ENCODE measurements around the gene CYP1B1.
"Not testable (repeated sequence)": the region's sequence is repeated elsewhere in the genome, so short reads cannot be mapped to it uniquely, and the experiment has no call there.

- TF ChIP-seq POLR2A (IDR thresholded peaks at IDR 0.05; ENCODE audit: low read length); GATA1 (IDR thresholded peaks at IDR 0.05; ENCODE audit: low read depth, low read length): not testable (repeated sequence)
These were observed 6.8 kb upstream of the CYP1B1 start for GRCh38 chr2:38082727-38083126.
